UCSD-AML1 (cell line): ENCODE results near the gene MCFD2.

Experiments used
- DNase-seq: peaks from one replicate; lab custom pipeline; 2025; ENCODE audit not compliant: unreplicated experiment; lab: John Stamatoyannopoulos, UW

MCFD2 gene

DNA sequence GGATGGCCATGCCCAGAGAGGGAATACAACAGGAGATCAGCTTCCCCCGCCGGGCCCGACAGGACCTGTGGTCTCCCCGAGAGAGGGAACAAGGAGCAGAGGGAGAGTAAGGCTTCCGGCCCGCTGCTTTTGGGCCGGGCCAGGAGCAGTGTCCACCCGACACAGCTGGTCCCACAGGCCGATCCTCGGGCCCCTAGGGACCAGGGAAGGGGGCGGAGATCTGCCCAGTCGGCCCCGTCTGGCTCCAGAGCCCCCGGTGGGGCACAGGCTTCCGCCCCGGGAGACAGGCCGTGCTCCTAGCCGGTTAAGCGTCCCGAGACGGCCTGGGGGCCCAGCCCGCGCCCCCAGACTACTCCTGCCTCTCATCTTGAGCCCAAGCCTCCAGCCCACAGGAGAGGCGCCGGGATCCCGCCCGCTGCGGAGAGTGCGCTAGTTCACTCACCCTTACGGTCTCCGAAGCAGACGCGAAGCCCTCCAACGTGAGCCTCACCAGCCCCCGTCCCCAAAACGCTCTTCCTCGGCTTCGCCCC is at the start of gene MCFD2:
Gene MCFD2 (minus strand): TSS at position 526 of the 530 bp plus-strand sequence. CDS start 6,635 bp downstream, outside the sequence.
- no peak for DNase-seq

- DNase-seq, result no peak
Measured at GRCh38 chr2:46964835-46965560, 49.4 kb upstream of the MCFD2 start.

GRCh38 chr2:46963941-46964673 is 48.5 kb upstream of the MCFD2 start:
- no peak for DNase-seq

DNA sequence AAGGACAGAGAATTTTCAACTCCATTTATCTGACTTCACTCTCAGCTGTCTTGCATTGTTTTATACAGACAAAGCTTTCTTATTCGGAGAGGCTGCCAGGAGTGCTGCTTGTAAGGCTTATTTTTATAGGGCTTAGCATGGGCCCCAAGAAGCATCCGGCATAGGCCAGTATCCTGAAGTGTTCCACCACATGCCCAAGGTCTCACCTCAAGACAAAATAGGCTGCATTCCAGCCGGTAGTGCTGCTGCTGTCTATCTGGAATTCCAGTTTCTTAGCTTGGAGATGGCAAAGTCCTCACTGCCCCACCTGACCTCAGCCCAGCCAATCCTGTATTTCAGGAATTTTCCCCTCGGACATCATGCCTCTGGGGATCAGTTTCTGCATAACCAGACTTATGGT is 47.6 kb upstream of the MCFD2 start:
- DNase-seq, result no peak

DNA sequence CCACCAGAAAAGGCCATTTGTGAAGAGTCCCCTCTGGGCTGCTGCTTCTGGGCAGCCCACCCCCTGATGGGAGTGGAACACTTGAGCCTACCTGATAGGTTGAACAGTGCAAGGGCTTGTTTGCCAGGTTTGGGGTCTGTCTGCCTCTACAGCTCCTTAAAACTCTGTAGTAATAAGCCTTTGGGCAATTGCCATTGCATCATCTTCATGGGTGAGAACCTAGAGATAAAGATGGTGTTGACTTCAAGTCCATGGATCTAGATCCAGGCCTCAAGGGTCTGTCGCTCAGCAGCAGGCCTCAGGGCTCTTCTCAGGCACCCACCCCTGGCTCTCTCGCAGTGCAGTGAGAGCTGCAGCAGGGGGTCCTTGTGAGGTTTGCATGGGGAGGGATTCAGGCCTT is 47.1 kb upstream of the MCFD2 start:
- DNase-seq, result no peak

- no peak for DNase-seq
Measured at GRCh38 chr2:46960618-46961017, 45.0 kb upstream of the MCFD2 start.

DNA sequence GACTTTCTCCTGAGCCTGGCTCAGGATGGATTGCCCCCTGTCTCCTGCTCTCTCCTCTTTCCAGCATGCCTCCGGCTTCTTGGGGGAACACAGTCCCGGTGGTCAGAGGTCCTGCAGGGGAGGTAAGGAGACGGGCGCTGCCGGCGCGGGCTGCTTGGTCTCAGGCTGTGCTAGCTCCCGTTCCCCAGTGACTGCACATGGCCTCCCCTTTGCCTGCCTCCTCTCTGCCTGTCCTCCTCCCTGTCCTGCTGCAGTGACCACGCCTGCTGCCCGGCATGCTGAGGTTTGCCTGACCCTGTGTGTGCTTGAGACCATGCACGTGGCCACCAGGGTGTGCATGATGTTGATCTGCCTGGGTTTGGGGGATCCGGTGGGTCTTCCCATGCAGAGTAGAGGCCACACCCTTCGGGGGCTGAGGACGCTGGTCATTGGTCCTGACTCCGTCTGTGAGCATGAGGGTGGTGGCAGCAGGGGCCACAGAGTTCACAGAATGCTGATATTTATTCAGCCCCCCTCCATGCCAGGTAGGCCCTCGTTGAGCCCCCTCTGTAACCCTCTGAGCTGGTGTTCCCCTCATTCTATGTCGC is 42.9 kb upstream of the MCFD2 start:
- no peak for DNase-seq

DNA sequence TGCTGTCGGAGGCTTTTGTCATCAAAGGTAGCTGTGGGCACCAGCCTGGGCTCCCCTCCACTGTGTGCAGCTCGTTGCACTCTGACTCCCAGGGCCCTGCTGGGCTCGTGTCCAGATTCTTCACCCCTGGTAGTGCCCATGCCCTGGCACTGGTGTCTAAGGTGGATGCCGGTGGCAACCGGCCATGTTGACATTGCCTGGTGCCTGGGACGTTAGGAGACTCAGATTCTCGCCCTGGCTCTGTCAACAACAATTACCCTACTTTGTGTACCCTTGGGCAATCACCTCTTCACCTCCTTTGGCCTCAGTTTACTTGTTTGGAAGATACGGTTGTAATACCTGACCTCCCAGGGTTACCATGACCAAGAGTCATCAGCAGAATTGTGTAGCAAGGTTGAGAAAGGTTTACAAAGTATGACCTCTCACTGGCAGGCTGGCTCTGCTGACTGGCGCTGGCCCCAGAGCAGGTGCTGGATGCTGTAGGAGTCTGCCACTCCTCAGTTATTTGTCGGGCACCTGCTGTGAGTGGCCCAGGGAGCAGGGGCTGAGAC is 41.5 kb upstream of the MCFD2 start:
- no peak for DNase-seq

DNA sequence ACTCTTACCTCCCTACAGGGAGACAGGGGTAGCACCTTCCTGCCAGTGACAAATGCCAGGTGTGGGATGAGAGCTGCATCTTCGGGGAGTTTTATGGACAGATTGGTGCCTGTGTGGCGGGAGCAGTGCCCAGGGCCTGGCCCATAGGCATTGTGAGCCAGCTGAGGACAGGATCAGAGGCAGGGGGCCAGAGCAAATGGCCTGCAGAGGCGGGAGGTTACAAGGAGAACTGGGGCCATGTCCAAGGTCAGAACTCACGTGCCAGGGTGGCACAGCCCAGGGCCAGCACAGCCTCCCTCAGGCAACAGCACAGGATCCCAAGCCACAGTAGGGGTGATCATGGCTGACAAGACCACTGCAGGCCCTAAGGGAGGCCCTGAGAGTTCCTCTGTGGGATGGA is 40.2 kb upstream of the MCFD2 start:
- DNase-seq, result no peak

DNA sequence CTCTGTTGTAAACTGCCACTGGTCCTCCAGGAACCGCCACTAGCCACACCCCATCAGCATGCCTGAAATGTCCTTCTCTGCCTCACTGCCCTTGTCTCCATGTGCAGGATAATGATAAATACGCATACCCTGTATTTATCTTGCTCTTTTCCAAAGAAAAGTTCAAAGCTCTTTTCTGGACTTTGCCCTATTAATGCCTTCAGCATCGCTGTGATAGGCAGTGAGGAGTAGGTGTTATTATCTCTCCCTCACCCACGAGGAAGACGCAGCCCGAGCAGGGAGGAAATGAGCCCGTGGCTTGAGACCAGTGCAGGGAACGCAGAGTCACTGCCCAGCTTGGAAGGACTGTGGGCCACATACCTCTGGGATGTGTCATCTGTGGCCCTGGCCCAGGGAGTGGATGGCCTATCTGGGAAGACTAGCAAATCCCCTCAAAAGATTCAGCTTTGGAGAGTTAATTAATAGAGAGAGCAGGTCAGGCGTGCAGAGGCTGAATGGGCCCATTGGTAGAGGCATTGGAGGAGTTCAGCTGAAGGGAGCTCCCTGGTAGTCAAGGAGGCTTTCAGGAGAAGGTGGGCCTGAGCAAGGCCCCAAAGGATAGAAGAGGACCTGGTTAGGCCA is 39.5 kb upstream of the MCFD2 start:
- peak; percentile 27 for DNase-seq

DNA sequence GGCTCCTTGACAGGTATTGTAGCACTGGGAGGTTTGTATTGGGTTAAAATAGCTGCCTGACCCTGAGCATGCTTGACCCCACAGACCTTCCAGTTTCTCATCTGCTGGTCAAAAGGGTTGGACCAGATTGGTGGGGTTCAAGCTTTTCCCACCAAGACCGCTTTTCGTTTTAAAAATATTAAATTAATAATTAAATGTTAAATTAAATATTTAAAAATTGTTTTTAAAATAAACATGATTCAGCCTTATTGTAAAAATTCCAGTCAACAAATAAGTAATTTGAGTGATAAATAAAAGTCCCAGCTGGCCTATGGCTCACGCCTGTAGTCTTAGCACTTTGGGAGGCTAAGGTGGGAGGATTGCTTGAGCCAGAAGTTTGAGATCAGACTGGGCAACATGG is 36.6 kb upstream of the MCFD2 start:
- DNase-seq, result no peak

DNA sequence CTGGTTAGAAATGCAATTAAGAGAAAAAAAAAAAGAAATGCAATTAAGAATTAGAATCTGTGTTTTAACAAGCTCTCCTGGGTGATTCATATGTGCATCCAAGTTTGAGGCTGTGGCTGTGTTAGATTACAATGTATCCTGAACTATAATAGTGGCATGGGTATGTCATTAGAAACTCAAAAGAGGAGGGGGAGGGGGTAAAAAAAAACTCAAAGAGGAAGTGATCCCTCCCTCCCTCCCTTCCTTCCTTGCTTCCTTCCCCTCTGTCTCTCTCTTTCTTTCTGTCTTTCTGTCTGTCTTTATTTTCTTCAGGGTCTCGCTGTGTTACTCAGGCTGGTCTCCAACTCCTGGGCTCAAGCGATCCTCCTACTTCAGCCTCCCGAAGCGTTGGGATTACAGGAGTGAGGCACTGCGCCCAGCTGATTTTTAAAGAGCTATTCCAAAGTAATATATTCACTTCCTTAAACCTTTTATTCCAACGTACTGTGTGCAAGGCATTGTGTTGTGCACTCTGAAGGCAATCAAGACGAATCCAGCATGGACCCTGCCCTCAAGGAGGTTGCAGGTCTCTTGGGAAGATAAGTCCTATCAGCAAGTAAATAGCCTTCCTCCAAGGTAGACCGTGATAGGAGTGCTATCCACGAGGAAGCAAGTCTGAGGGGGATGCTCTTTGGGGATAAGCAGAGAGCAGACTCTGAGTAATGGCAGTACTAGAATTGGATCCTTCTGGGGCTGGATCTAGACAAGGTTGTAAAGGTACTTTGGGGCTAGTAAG is 35.9 kb upstream of the MCFD2 start:
- DNase-seq, result no peak

- no peak for DNase-seq
Measured at GRCh38 chr2:46950314-46950713, 34.7 kb upstream of the MCFD2 start.

GRCh38 chr2:46947841-46948240 is 32.2 kb upstream of the MCFD2 start:
- no peak for DNase-seq

DNA sequence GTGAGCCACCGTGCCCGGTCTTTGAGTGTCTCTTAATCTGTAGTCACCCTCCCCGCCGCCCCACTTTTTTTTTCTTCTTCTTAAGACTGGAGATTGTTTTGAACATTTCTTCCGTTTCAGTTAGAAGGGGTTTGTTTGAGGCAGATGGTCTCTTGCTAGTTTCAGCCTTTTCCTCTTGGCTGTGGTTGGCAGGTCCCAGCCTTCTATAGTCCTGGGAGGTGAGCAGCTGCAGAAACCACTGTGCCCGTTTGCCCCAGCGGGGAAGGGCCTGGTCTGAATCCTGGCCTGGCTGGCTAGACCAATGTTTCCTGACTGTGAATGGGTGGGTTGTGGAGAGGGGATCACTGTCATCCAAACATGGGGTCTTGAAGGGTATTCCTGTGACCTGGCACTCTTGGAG is 30.1 kb upstream of the MCFD2 start:
- no peak for DNase-seq

GRCh38 chr2:46943881-46944798 is 28.5 kb upstream of the MCFD2 start:
- no peak for DNase-seq

DNA sequence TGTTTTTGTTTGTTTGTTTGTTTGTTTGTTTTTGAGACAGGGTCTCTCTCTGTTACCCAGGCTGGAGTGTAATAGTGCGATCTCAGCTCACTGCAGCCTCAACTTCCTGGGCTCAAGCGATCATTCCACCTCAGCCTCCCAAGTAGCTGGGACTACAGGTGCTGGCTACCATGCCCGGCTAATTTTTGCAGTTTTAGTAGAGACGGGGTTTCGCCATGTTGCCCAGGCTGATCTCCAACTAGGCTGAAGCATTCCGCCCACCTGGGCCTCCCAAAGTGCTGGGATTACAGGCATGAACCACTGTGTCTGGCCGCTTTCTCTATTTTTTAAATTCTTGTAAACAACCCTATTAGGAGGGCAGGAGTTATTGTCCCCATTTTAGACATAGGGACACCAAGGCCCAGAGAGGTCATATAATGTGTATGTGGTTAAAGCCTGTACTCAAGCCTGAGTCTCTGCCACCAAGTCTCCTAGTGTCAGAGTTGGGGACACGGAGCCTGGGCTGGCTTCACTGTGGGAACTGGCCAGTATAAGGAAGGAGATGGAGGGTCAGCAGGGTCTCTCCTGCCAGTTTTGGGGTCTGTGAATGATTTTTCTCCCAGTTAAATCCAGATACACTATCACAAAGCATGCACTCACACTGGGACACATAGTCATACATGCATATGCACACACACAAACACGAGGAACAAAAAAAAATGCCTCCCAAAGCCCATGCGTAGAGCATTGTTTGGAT is 27.5 kb upstream of the MCFD2 start:
- no peak for DNase-seq

- DNase-seq, result peak; percentile 48
Measured at GRCh38 chr2:46942143-46942526, 26.5 kb upstream of the MCFD2 start.
